Parathyroid adenoma (tissue), 2 donors: ENCODE data around the gene TECTA.

ENCODE experiments used
- H2AFZ ChIP-seq: fragments of 300-600 bp; sonication (generic); one replicate; pipeline ENCODE4 v1.7.0; 2017; ENCODE audit warnings: antibody characterized with exemption, mild to moderate bottlenecking
- H3K27ac ChIP-seq: fragments of 300-600 bp; sonication (generic); one replicate; pipeline ENCODE4 v1.7.0; 2017
- H3K27me3 ChIP-seq: fragments of 300-600 bp; sonication (generic); one replicate; pipeline ENCODE4 v1.7.0; 2017; ENCODE audit warnings: low read length; ENCODE audit not compliant: control insufficient read depth, insufficient read depth
- H3K36me3 ChIP-seq: fragments of 300-600 bp; sonication (generic); one replicate; pipeline ENCODE4 v1.7.0; 2017; ENCODE audit warnings: low read length; ENCODE audit not compliant: control insufficient read depth, insufficient read depth
- H3K4me1 ChIP-seq: fragments of 300-600 bp; sonication (generic); one replicate; pipeline ENCODE4 v1.7.0; 2017; ENCODE audit warnings: control low read depth
- H3K4me2 ChIP-seq: fragments of 300-600 bp; sonication (generic); one replicate; pipeline ENCODE4 v1.7.0; 2017; ENCODE audit warnings: low read length
- H3K4me3 ChIP-seq: fragments of 300-600 bp; sonication (generic); one replicate; pipeline ENCODE4 v1.7.0; 2017; ENCODE audit warnings: low read depth, low read length
- H3K79me2 ChIP-seq: fragments of 300-600 bp; sonication (generic); one replicate; pipeline ENCODE4 v1.7.0; 2017; ENCODE audit warnings: control low read depth
- H3K9ac ChIP-seq: fragments of 300-600 bp; sonication (generic); one replicate; pipeline ENCODE4 v1.7.0; 2017; ENCODE audit warnings: mild to moderate bottlenecking
- H3K9me3 ChIP-seq: fragments of 300-600 bp; sonication (generic); one replicate; pipeline ENCODE4 v1.7.0; 2017; ENCODE audit warnings: low read length; ENCODE audit not compliant: control insufficient read depth
- TF ChIP-seq, protein P1 (sequence below): fragments of 300-600 bp; sonication (generic); IDR thresholded peaks from one replicate; pipeline ENCODE4 v1.7.0; 2017; ENCODE audit warnings: antibody characterized with exemption, mild to moderate bottlenecking
- donor health status: primary hyperparathyroidism.

Gene TECTA

DNA sequence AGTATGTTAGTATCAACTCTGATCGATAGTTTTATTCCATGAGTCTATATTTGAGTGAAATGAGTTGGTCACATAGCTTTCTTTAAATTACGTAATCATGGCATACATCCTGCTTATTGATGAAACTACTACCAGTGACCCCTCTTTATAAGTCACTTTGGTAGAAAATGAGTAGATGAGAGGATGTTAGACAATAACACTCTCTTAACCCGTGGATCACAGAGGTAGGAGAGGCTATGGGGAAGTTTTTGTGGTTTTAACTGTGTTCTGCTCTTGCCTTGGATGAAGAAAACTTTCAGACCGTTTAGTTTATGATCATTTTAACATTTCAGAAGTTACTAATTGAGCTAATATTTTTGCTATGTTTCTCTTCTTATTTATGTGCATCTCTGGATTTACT lies 43.1 kb upstream of the TECTA start:
- no peak overlapping the region for H3K4me3 ChIP-seq
- no peak overlapping the region for H3K4me2 ChIP-seq
- no peaks in the 10 kb centered on the region for H3K4me1 ChIP-seq
- H3K79me2 ChIP-seq, result no peaks in the 10 kb centered on the region
- no peak overlapping the region for H3K27ac ChIP-seq
- no peak overlapping the region for H3K9ac ChIP-seq
- TF ChIP-seq, protein P1, sequence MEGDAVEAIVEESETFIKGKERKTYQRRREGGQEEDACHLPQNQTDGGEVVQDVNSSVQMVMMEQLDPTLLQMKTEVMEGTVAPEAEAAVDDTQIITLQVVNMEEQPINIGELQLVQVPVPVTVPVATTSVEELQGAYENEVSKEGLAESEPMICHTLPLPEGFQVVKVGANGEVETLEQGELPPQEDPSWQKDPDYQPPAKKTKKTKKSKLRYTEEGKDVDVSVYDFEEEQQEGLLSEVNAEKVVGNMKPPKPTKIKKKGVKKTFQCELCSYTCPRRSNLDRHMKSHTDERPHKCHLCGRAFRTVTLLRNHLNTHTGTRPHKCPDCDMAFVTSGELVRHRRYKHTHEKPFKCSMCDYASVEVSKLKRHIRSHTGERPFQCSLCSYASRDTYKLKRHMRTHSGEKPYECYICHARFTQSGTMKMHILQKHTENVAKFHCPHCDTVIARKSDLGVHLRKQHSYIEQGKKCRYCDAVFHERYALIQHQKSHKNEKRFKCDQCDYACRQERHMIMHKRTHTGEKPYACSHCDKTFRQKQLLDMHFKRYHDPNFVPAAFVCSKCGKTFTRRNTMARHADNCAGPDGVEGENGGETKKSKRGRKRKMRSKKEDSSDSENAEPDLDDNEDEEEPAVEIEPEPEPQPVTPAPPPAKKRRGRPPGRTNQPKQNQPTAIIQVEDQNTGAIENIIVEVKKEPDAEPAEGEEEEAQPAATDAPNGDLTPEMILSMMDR, result no peak
- H3K9me3 ChIP-seq, result no peaks in the 10 kb centered on the region
- H3K27me3 ChIP-seq, result no peaks in the 10 kb centered on the region
- no peaks in the 10 kb centered on the region for H3K36me3 ChIP-seq
- H2AFZ ChIP-seq, result no peak overlapping the region

DNA sequence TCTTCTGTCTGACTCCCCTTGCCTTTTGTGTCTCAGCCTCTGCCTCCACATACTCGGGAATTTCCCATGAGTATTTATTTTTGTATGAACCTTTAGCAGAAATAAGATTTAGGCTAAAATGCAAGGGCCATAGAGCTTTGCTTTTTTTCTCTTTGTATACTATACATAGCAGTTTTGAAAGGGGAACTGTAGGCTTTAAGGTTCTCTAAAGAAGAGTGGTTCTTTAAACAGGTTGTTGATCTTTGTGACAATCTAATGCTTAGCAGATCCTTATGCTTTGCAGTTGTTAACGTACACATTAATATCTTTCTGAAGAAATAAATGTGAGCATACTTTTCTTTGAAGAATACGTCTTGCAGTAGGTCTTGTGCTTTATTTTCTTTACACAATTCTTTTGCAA lies 42.1 kb upstream of the TECTA start:
- Histone ChIP-seq H3K9ac (no peak overlapping the region), H3K36me3 (no peaks in the 10 kb centered on the region), H3K27me3 (no peaks in the 10 kb centered on the region), H3K4me1 (no peaks in the 10 kb centered on the region), H3K9me3 (no peaks in the 10 kb centered on the region), H2AFZ (no peak overlapping the region), H3K27ac (no peak overlapping the region), H3K79me2 (no peaks in the 10 kb centered on the region), H3K4me2 (no peak overlapping the region), H3K4me3 (no peak overlapping the region)
- TF ChIP-seq, protein P1, result no peak

DNA sequence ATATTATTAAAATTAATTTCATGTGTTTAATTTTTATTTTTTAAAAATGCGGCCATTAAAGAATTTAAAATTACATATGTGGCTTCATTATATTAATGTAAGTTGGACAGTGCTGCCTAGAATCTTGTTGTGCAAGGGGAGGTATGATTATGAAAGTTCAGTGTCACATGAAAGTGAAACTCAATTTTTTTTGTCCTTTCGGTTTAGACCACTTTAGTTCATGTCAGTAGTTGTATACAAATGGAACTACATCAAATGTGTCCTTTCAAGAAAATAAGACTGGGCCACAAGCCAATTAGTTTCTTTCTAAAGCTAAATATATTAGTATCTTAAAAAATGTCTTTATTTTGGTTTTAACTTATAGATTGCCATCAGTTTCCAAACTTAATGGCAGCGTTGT lies 41.4 kb upstream of the TECTA start:
- Histone ChIP-seq H3K27me3 (no peaks in the 10 kb centered on the region), H2AFZ (no peak overlapping the region), H3K9ac (no peak overlapping the region), H3K4me1 (no peaks in the 10 kb centered on the region), H3K27ac (no peak overlapping the region), H3K9me3 (no peaks in the 10 kb centered on the region), H3K36me3 (no peaks in the 10 kb centered on the region), H3K4me2 (no peak overlapping the region), H3K4me3 (no peak overlapping the region), H3K79me2 (no peaks in the 10 kb centered on the region)
- TF ChIP-seq, protein P1, result no peak

DNA sequence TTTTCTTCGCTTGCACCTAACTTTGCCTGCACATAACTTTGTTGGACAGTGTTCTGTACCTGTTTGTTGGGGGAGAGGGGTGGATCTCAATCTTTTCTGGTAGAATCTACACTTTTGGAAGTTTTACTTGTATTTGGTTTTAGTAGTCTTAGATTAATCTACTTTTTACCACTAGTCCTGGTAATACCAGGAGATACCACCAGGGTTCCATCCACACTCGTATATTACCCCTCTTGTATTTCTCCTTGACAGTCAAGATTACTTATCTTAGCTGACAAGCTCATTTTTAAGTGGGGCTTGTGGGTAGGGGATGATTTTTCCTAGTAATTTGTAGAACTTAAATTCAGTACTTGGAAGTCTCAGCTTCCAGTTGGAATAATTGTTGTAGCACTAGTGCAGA lies 37.3 kb upstream of the TECTA start:
- no peaks in the 10 kb centered on the region for H3K4me1 ChIP-seq
- H3K9ac ChIP-seq, result no peak overlapping the region
- H3K36me3 ChIP-seq, result no peaks in the 10 kb centered on the region
- H3K9me3 ChIP-seq, result no peaks in the 10 kb centered on the region
- TF ChIP-seq, protein P1, result peak; percentile 13
- no peak overlapping the region for H2AFZ ChIP-seq
- no peaks in the 10 kb centered on the region for H3K79me2 ChIP-seq
- H3K4me2 ChIP-seq, result no peak overlapping the region
- no peaks in the 10 kb centered on the region for H3K27me3 ChIP-seq
- no peak overlapping the region for H3K27ac ChIP-seq
- H3K4me3 ChIP-seq, result no peak overlapping the region

DNA sequence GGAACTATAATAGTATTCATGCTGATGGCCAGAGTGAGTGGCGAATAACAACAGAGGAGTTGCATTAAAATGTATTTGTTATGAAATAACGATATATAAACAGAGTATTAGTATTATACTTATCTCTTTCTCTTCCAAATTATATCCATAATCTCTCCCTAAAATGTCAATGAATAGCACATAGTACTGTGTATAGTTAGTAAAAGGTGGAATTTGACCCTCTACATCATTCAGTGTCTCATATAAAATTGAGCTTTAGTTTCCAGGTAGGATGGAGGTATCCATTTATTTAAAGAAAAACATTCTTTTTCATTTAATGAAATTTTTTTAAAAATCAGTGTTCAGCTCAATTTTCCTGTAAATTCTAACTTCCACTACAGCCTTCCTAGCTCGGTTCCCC lies 34.4 kb upstream of the TECTA start:
- Histone ChIP-seq H2AFZ (no peak overlapping the region), H3K79me2 (no peaks in the 10 kb centered on the region), H3K27me3 (no peaks in the 10 kb centered on the region), H3K27ac (no peak overlapping the region), H3K9ac (no peak overlapping the region), H3K9me3 (no peaks in the 10 kb centered on the region), H3K4me1 (no peaks in the 10 kb centered on the region), H3K36me3 (no peaks in the 10 kb centered on the region), H3K4me2 (no peak overlapping the region), H3K4me3 (no peak overlapping the region)
- TF ChIP-seq, protein P1, result no peak
